Umbilical cord (tissue), 2 donors: ENCODE measurements around the gene MED26. TPM values are rescaled to one million over a fixed set of nuclear protein-coding genes. Genes with fewer than 3 reads are reported as not detected.

Experiments used
- DNase-seq: peaks from one replicate; pipeline ENCODE4 v3.0.0-alpha.2; 2015; ENCODE audit warnings: low spot score
- total RNA-seq: library from RNA; depleted of rRNA; stranded (reverse); fragments of >200 nt; gene quantifications from one replicate; pipeline ENCODE4 v1.2.3, GENCODE V29; 2014; ENCODE audit warnings: low replicate concordance; ENCODE audit not compliant: insufficient read depth

MED26 gene
- total RNA-seq, 1 donor from 2014 or later: 3.9 TPM

DNA sequence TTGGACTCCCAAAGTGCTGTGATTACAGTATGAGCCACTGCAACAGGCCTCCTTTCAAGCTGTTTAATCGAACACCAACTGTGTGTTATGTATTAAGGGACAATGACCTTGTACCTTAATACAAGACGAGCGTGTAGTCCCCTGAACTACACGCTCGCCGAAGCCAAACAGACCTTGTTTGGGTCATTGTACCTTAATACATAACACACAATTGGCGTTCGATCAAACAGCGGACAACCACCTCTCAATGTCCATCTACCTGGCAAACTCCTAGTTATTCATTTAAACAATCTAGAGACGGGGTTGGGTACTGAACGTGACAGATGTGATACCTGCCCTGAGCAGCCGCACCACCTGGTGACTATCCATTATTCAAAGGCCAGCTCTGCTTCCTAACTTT lies 87.1 kb downstream of the MED26 start:
- DNase-seq: no peak

DNA sequence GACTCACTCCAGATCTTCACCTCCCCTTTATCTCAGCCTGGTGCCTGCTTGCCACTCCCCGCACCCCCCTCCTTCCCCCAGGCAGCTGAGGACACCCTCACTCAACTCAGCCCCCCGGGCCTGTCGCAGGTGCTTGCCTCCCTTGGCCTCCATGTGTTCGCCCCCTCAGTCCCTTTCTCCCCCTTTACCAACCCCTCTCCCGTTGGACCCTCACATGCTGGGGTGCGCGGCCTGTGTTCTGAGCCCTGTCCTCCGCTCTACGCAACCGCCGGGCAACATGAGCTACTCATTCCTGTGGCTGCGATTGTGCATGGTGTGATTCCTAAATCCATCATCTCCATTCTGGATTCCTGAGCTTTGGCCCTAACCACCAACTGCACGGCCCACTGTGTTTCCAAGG lies 90.9 kb downstream of the MED26 start:
- DNase-seq: no peak

DNA sequence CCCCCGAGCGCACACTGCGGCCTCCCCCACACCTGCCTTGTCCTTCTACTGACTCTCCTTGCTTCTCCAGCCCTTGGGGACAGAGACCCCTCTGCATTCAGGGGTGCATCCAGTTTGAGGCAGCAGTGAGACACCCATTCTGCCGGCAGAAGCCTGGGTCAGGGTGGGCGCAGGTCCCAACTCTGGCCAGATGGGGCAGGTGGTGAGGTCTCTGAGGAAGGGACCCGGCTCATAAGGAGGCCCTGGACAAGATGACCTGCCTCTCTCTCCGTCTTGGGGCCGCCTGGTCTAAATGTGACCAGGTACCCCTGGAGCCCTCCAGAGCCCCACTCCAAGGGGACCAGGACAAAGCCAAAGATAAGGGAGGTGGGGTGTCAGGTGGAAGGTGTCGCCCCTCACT lies 91.9 kb downstream of the MED26 start:
- DNase-seq: no peak

DNA sequence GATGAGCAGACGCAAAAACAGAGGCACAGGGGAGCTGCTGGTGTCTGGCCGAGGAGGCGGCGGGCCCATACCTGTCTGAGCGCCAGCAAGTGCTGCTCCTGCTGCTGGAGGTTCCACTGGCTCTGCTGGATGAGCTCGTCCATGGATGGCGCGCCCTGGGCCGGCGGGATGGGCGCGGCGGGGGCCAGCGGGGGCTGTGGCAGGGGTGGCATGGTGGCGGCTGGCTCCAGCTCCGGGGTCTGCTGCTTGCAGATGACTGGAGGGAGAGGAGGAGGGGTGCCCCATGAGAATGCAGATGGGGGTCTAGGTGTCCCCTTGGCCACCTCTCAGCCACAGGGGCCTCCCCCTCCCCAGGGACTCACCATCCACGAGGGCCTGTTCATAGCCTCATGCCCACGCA lies 92.6 kb downstream of the MED26 start:
- DNase-seq: no peak

DNA sequence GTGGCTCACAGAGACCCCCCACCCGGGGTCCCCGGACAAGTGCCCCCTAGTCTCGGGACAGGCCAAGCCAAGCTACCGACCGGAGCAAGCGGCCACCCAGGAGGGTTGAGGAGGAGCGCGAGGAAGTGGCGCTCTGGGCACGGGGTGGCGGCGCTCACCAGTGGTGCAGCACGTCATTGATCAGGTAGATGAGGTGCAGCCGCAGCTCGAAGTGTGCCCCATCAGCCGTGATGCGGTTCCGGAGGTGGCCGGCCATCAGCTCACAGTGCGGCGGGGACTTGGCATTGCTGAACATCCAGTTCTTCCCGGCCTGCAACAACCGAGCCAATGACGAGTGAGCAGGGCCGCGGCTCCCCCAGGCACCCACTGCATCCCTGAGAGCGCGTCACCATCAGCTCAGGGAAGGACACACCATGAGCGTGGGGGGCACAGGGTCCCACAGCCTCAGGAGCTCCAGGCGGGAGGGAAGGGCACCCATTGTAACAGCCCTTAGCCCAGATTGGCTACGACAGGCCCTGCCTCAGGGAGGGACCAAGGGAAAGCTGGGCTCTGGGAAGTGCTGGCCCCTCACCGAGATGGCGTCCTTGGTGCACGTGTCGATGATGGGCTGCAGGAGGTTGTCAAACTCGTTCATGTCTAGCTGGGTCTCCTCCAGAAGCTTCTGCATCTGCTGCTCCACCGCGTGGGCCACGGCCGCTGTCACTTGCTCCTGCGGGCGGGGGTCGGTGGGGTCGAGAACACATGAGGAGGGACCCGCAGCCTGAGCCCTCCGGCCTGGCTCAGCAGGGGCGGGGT lies 95.4 kb downstream of the MED26 start:
- no peak for DNase-seq

DNA sequence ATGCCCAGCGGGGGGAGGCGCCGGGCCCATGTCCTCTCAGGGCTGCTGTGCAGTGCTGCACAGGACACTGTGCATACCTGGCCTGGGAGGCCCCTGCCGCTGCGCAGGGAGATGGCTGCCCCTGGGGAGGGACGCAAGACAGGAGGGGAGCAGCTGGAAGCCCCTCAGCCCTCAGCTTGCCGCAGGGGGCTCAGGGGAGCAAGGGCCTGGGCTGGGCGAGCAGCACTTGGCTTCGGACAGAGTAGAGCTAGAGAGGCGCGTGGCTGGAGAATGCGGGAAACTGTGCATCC lies 96.7 kb downstream of the MED26 start:
- DNase-seq: no peak

DNA sequence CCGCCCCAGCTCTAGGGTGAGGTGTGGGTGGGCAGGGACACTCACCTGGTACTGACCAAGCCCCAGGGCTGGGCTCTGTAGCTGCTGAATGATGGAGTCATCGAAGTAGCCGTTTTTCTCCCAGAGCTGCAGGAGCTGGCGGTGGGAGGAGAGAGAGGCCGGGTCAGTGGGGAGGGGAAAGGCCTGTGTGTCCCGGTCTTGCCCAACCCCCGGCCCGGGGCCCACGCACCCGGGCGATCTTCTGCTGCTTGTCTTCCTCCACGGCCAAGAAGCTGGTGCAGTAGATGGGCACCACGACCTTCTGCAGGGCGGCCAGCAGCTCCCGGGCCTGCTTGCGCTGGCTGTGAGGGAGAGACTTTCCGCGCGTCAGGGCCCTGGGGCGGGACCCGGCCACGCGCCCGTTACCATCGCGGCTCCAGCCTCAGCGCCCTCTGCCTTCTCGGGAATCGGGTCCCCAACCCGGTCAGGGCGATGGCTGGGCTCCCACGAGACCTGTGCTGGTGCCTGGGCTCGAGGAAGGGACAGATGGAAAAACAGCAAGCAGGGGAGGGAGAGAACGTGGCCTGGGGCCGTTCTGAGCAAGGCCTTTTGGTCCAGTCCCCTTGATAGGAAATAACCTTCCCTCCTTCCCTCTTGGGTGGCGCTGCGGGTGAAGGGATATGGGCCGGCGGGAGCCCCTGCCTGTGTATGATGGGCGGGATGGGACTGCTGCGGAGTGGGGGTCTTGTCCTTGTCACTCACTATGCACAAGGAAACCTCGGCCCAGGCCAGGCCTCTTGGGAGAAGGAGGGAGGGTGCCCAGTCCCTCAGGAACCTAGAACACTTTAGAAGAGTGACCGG lies 97.2 kb downstream of the MED26 start:
- DNase-seq: no peak

DNA sequence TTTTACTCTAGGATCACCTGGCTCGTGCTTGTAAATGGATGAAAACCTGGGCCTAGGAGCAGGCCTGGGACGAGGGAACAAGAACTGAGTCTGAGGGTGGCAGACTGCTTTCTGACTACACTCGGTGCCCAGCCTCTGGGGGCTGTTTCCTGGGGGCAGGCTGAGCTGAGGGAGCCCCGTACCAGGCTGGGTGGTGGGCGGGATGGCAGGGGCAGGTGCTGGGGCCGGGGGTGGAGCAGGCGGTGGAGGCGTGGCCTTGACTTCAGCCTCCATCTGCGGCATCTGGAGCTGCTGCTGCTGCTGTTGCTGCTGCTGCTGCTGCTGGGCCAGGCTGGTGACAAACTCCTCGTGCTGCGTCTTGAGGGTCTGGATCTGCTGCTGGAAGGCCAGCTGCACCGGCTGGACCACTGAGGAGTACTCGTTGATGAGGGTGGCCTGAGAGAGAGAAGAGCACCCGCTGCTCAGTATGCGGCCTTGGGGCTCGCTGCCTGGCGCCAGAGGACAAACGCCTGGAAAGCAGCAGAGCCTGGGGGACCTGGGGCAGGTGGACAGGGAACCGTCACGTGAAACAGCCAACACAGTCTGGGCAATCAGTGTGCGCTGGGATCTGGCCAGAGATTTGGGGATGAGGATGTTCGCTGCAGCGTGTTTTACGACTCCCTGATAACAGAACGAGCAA lies 98.4 kb downstream of the MED26 start:
- DNase-seq: no peak

DNA sequence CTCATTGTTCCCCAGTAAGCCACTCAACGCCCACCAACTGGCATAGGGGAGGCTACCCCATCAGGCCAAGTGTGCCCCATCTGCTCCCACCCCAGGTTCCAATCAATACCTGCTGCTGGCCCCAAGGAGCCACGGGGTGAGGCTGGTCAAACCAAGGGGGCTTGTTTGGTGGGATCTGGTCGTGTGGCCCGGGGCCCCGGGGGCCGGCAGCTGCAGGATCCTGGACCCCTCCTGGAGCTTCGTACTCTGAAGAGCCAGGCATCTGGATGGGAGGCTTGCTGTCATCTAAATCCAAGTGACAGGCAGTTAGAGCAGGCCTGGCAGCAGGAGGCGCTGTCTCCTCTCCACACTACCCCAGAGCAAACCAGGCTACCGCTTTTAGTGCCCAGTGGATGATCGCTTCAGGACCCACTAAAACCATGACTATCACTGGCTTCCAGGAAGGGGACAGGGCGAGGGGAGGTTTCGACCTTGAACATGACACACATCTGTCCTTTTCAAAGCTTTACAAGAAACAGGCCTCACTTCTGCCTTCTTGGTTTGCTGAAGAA lies 100.0 kb downstream of the MED26 start:
- DNase-seq: no peak

DNA sequence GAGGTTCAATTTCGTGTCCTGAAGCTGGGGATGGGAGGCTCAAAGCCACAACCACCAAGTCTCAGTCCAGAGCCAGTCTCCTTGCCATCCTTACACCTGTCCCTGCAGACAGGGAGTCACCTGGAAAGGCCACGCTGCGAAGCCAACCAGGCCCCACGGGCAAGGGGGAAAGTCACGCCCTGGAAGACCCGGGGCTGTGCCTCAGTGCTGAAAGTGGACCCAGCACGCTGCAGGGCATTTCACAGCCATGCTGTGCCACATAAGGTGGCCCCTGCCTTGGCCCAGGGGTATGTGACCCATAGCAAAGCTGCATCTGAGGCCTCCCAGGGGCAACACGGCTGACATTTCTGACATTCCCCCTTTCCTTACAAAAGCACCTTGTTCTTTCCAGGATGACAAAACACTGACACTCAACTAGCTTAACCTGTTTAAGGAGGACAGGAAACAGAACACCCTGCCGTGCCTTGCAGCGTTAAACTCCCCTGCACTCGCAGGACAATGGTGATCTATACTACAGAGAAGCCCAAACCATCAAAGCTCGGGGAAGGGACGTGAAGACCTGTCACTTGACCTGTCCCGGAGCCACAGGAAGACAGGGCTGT lies 100.6 kb downstream of the MED26 start:
- peak; percentile 46 for DNase-seq

DNA sequence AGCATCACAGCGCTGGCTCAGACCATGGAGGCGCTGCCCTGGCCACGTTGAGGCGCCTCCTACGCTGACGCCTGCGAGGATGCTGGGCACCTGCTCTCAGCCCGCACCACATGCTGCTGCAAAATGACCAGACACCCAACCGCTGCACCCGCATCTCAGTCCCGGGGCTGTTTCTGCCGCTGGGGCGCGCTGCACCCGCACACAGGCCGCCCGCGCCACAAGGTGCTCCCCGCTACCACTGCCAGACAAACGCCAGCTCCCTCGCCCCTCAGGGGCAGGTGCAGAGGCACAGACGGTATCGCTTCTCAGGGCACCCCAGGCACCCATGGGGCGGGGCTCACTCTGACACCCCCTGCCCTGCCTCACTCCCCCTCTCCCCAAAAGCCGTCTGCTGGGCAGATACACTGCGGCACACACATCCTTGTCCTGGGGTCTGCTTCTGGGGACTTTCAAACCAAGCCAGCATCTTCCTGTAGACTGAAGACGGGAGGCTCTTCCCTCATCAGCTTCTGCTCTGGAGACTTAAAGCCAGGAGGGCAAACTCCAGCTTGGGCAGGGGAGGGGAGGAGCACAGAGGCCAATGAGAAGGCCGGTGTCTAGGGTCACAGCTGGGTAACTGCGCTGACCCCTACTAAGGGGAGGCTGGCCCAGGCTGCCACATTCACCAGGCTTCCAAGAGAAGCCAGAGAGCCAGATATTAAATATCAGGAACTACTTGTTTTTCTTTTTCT lies 102.1 kb downstream of the MED26 start:
- no peak for DNase-seq

DNA sequence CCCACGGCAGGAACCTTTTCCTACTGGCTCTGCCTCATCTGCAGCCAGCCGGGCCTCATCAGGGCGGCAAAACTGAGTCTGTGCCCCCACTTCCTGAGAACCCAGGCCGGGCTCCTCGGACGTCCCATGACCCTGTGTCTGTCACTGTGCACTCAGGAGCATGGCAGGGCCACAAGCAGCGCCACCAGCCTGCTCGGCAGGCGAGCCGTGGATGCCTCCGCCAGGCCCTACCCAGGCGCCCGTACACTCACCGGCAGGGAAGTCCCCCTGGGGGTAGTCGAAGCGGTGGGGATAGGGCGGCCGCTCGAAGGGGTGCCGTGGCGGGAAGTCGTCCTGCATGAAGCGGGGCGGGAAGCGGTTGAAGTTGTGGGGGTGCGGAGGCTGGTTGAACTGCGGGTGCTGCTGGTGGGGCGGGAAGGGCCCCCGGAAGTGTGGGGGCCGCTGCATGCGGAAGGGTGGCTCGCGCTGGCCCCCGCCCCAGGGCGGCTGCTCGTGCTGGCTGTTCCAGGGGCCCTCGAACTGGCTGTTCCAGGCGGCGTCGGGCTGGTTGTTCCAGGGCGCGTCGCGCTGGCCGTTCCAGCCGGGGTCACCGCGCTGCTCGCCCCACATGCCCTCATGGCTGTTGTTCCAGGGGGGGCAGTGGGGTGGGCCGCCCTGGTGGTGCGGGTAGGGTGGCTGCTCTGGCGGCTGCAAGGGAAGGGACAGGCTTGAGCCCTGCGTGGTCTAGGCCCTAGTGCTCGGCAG lies 102.8 kb downstream of the MED26 start:
- no peak for DNase-seq

Other genes starting within 250 kb of the MED26 start
- 22.6 TPM for gene EPS15L1, start 156.2 kb downstream of the MED26 start, total RNA-seq
- not detected for gene CALR3, start 132.0 kb downstream of the MED26 start, total RNA-seq
- gene C19orf44, start 131.8 kb downstream of the MED26 start, total RNA-seq: 5.3 TPM
- gene CHERP, start 85.8 kb downstream of the MED26 start, total RNA-seq: 6.5 TPM
- 25.5 TPM for gene SLC35E1, start 55.8 kb downstream of the MED26 start, total RNA-seq
- 48.4 TPM for gene SMIM7, start 31.9 kb upstream of the MED26 start, total RNA-seq
- gene TMEM38A, start 32.9 kb upstream of the MED26 start, total RNA-seq: not detected
- gene NWD1, start 91.6 kb upstream of the MED26 start, total RNA-seq: 1.4 TPM
- gene SIN3B, start 201.2 kb upstream of the MED26 start, total RNA-seq: 17.8 TPM